Measurements from ENCODE around the gene MLLT10.

MLLT10 gene

DNA sequence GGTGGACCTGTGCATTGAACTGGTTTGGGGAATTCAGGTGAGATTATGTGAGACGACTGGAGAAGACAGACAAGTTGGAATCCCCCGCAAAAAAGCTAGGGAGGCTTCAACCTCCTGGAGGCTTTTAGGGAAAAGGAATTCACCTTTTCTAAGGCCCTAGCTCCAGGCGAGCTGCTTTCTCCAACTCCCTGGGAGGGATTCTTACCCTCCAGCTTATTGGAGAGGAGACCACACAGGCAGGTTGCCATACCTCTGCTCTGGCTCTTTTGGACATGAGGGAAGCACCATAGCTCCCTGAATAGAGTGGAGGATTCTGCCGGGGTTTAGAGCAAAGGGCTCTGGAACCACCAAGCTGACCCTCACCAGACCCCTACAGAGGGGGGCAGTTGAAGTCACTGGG is 213.8 kb downstream of the MLLT10 start:
- no peak for DNase-seq

DNA sequence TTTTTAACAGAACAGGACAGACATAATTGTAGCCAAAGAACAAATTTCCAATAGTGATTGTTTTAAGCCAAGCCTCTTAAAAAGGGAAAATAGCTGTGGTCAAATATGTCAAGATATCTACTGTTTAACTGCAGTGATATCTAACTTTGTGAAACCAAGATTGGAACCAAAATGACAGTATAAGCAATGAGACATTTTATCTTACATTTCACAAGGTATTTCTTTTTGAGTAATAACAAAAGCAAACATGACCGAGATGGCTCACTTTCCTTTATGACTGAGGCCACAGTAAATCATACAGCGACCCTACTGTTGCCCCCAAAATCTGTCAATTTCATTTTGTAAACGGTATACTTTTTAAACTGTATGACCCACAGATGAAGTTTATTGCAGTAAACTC is 215.8 kb downstream of the MLLT10 start:
- DNase-seq = no peak

DNA sequence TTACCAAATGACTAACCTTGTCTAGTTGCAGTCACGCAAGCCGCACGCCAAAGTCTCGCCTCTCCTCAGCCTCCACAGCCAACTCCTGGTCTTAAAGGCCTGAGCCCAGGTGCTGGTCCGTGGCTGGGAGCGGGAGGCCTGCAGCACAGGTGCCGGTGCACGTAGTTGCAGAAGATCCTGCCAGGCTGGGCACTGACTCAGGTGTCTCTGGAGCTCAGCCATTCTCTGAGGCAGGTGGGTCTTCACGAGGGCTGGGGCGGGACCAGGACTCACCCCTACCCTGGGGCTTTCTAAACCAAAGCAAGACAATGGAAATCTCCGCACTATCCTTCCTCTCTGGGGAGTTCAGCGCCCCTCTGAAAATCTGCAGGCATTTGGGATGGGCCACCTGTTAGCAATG is 216.4 kb downstream of the MLLT10 start:
- DNase-seq = no peak

DNA sequence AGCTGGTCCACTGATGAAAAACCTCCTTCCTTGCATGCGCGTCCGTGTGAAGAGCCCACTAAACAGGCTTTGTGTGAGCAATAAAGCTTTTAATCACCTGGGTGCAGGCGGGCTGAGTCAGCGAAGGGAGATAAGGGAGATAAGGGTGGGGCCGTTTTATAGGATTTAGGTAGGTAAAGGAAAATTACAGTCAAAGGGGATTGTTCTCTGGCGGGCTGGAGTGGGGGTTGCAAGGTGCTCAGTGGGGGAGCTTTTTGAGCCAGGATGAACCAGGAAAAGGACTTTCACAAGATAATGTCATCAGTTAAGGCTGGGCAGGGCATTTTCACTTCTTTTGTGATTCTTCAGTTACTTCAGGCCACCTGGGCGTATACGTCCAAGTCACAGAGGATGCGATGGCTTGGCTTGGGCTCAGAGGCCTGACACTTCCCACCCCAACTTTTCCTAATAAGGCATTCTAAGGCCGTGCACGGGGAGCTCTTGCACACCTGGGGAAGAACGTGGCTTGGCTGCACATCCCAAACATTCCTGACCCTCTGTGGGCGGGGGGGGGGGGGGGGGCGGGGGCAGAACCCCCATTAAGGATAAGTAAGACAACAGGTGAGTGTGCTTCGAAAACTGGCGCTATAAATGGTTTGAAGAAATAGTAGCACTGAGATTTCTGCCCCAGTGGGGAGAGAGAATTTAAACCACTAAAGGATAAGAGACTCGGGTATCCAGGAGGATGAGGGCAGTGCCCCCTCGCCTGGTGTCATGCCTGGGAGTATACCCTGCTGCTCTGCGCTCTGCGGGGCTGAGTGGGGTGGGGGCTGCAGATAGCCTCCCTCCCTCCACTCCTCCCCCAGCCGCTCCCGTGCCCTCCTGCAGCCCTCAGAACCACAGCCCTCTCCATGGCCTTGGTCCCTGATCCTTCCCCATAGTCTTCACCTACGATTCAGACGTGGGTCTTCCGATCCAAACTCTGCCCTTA is 217.6 kb downstream of the MLLT10 start:
- DNase-seq = no peak

DNA sequence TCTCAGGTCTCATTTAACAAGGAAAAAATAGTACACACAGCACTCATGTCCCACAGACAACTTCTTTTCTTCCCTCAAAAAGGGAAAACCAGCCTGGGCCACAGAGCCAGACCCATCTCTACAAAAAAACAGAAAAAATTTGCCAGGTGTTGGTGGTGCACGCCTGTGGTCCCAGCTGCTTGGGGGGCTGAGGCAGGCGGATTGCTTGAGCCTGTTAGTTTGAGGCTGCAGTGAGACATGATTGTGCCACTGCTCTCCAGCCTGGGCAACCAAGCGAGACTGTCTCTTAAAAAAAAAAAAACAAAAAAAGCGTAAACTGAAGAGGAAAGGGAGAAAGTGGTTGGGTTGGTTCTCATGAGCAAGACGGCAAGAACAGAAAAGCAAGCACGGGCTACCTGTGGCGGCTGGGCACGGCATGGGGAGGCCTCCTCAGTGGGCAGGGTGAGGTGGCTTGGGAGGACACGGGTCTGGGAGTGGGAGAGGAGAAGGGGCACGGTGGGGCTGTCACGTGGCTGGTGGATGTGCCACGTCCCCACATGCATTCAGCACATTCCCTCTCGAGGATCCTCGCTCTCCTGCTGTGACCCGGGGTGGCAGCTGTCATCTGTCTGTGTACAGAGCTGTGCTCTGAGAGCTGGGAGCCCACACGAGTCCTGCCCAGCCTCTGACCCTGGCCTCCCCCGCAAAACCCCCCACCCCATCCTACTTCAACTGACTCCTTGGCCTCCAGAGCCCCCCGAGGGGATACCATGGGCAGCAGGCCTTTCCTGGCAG is 219.7 kb downstream of the MLLT10 start:
- DNase-seq = no peak

DNA sequence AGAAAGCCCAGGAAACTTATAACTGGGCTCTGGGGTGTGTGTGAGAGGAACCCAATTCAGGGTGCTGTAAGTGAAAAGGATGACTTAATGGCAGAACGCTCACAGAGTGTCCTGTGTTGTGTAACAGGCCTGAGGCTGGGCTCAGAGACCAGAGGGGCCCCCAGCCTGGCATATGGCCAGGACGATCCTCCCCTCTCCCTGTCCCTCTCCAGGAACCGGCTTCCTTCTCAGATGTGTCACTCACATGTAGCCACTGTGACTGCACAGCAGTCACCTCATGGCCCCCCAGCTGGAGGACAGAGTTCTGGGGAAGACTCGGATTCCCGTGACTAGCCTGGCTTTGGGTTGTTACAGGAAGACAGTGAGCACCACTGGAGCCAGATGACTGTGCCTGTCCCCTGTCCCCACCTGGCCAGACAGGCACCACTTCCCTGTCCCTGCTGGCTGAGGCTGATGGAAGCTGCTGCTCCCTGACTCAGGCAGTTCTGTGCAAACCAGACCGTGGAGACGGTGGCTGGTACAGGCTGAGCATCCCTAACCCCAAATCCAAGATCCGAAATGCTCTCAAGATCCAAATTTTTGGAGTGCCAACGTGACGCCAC is 220.5 kb downstream of the MLLT10 start:
- peak; percentile 12 for DNase-seq

DNA sequence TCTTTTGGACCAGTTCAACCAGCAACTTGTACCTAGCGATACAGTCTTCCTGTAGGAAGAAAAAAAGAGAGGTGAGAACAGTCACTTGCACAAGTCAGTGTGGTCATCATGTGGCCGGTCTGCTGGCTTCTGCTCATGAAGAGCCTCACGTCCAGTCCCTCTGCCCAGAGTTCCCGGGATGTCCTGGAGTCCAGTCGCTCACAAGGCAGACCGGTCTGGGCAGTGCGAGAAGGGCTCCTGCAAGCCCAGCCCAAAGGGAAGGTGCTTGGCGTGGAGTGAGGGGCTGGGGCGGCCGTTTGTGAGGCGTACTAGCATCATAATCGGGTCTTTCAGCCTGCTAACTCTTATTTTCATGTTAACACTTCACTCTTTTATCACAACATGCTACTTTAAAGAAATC is 222.7 kb downstream of the MLLT10 start:
- no peak for DNase-seq

DNA sequence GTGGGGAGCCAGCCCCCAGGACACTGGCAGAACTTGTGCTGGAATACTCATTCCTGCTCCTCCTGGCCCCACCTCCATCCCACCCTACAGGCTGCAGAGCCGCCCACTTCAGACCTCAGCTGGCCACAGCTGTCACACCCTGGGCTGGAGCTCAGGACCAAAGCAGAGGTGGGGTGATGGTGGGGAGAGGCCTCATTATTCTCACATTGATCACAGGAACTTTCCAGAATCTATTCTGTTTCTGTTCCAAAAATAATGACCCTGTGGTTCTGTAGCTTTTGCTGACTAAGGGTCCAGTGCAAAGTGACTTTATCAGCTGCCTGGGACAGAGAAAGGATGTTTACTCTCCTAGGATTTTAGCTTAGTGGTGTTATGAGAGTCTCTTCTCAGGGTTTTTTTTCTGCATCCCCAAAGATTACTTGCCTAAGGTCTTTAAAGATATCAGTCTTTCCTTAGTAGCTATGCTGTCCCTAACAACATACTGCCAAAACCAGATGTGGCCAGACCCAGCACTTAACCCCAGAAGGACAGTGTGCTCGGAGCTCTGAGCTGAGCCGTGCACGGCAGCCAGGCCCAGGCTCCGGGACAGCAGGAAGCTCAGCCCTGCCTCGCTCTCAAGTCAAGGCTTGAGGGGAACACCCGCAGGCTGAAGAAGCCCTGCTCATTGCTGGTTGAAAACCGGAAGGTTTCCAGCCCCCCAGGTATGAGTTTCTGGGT is 223.3 kb downstream of the MLLT10 start:
- no peak for DNase-seq

DNA sequence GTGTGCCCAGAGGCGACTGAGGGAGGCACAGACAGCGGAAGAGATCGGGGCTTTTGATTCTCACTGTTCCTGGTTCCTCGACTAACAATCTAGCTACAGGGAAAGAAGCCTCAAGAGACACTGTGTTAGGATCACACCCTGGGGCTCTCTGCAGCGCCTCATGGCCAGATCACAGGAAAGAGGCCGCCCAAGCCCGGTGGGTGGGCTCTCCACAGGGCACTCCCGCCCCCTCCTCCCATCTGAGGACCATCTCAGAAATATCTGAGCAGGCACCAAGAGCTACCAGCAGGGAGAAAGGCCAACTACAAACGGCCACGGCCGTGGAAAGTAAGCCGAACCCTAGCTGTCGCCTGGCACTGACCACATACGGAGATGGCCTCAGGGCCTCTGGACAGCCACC is 224.2 kb downstream of the MLLT10 start:
- DNase-seq = no peak

DNA sequence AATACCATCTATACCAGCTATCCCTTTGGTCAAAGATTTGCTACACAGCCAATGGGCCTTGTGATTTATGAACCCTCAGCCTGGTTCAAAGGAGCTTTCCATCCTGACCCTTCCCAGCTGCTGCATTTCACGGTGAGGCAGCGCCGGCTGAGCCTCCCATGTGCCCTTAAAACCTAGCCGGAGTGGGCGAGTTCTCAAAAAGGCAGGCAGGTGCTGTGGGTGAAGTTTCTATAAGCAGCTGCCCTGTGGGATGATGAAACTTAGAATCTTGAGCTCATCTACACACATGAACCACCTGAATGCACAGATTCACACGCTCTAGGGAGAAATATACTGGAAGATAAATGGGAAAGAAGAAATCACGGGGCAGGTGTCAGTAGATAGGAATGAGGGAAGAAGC is 224.7 kb downstream of the MLLT10 start:
- DNase-seq = no peak

DNA sequence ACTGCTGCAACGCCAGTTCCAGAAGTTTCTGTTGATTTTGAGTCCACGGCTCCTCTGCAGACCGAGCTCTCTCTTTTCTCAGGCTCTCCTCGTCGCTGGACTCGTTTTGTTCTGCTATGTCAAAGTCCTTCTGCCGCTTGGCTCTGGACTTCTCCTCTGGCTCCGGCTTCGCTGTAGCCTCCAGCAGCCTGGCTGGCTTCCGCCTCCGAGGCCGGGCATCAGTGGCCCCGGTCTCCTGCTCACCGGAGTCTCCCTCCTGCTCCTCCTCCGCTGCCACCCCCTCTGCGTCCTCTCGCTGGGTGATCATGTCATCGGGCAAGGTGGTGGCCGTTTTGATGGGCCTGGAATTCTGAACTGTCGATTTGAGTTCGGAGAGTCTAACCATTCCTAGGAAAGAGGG is 225.2 kb downstream of the MLLT10 start:
- no peak for DNase-seq

DNA sequence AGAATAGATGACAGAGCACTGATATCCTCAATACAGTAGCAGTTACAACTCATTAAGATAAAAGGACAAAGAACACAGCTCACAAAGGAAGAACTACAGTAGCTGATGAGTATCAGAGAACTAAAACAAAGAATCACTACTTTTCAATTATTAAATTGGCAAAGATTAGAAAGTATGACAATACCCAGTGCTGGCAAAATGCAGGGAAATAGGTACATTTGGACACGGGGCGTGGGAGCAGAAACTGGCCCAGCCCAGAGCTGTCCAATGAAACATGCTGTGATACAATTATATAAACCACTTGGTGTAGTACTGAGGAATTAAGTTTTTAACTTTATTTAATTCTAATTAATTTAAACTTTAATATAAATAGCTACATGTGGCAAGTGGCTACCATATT is 226.3 kb downstream of the MLLT10 start:
- no peak for DNase-seq

DNA sequence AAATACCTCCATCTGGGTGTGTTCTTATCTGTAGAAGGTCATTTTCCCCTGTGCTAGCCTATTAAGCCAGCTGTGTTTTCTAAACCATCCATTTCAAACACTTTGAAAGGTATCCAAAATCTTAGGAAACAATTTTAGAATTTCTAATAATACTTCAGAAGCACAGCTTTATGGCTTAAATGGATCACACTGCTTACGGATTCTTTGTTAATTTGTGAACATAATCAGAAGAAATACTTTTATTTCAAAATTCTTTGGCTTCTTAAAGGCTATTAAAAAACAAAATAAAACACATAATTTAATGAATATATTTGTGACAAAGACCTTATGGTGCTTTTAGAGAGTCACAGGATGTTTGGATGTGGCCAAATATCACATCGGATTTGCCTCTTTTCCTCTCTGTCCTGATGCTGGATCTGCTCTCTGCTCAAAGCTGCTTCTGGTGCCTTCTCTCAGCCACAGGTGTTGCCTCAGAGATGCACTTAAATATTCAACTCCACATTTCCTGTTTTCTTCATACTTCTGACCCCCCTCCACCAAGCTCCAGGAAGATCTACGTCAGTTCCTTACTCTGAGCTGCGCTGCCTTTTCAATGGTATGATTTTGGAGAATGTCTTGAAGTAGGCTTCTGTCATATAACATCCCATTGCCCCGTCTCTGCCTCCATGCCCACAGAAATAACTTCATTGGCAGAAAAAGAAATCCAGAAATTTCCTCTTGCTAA is 230.6 kb downstream of the MLLT10 start:
- DNase-seq = no peak

DNA sequence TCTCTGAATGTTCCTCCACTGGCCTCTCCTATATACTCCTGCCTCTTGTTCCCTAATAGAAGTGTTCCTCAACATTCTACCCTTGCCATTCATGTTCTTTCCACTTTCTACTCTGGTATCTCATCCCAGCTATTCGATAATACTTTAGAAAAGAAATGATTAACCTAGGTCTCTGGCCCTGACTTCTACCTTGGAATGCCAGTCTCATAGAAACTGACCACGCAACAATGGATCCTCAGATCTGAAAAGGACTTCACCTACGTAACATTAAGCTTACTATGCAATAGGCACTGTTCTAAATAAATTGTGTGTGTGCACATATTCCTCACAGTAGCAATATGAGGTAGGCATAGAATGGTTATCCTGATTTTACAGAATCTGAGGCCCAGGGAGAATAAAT is 235.0 kb downstream of the MLLT10 start:
- DNase-seq = no peak

DNA sequence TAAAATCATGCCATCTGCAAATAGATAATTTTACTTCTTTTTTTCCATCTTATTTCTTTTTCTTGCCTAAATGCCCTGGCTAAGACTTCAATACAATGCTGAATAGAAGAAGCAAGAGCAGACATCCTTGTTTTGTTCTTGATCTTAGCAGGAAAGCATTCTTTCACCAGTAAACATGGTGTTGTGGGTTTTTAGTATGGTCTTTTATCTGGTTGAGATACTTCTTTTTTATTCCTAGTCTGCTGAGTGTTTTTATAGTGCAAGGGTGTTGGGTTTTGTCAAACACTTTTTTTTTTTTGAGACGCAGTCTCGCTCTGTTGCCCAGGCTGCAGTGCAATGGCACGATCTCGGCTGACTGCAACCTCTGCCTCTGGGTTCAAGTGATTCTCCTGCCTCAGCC is 237.2 kb downstream of the MLLT10 start:
- no peak for DNase-seq

DNA sequence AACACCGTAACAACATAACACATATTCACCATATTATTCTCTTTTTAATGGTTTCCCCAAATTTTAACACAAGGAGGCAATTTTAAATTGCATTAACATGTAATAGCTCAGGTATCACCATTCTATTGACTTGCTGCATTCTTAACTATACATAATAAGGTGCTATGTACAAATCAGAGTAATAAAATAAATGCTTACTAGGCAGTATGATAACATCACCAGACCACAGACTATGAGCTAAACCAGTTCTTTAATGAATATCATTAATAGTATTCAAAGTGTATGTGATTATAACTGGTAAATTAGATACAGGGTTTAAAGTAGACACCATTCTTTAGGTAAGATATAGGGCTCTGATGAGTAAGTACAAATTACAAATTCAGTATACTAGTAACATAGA is 242.9 kb downstream of the MLLT10 start:
- DNase-seq = no peak

DNA sequence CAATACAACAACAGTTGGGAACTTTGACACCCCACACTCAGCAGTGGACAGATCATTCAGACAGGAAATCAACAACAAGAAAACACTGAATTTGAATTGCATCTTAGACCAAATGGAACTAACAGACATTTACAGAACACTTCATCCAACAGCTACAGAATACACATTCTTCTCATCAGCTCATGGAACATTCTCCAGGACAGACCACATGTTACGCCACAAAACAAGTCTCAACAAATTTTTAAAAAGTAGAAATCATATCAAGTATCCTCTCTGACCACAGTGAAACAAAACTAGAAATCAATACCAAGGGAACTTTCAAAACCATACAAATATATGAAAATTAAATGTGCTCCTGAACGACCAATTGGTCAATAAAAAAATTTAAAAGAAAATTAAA is 257.2 kb downstream of the MLLT10 start:
- no peak for DNase-seq

All from fibroblast of skin of scalp (primary cell).